Embryonic facial prominence (tissue), 1 donor: ENCODE results near the gene SKA3.

Experiments
- DNase-seq: peaks from one replicate; pipeline ENCODE4 v3.0.0-alpha.2; 2016; ENCODE audit errors: extremely low spot score

Gene SKA3

DNA sequence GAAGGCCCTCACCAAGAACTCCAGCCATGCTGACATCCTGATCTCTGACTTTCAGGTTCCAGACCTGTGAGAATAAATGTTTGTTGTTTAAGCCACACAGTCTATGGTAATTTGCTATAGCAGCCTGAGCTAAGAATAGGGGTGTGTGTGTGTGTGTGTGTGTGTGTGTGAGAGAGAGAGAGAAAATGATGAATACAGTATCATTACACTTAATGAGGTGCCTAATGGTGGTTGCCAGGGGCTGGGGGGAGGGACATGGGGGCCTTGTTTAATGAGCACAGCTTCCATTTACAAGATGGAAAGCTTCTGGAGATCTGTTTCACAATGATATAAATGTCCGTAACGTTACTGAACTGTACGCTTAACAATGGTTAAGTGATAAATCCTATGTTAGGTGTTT is 61.1 kb downstream of the SKA3 start:
- no peak for DNase-seq

- DNase-seq, result no peak
These were observed 64.8 kb downstream of the SKA3 start for GRCh38 chr13:21111546-21111945.

DNA sequence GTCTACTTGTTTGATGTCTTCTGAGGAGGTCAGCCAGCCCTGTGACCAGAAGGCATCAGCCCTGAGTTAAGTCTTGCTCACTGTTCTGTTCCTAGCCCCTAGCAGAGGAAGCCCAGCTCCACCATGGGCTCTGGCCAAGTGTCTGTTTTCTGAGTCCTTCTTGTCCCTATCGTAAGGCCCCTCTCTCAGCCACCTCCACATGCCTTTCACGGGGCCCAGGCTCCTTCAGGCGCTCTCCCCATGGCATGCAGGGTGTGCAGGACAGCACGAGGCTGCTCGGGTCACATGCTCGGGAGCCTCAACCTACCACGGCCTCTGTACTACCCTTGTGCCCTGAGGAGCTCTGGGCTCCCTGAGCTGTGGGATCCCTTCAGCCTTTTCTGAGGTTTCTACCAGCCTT is 67.2 kb downstream of the SKA3 start:
- DNase-seq, result no peak

DNA sequence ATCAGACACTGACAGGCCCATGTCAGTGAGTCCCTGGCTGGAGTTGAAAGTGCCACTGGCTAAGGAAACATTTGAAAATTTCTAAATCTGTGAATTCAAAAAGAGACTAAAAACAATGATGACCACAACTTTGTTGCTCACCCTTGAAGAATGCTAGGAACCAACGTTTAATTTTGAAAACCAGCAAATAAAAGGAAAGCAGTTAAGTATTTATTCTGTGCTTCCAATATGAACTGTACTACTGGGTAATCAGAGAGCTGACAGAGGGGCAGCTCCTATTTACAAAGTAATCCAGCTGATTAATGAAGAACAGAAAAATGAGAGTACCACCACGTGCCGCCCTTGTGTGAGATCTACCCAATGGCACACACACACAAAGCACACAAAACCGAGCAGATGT is 70.3 kb downstream of the SKA3 start:
- DNase-seq, result no peak

DNA sequence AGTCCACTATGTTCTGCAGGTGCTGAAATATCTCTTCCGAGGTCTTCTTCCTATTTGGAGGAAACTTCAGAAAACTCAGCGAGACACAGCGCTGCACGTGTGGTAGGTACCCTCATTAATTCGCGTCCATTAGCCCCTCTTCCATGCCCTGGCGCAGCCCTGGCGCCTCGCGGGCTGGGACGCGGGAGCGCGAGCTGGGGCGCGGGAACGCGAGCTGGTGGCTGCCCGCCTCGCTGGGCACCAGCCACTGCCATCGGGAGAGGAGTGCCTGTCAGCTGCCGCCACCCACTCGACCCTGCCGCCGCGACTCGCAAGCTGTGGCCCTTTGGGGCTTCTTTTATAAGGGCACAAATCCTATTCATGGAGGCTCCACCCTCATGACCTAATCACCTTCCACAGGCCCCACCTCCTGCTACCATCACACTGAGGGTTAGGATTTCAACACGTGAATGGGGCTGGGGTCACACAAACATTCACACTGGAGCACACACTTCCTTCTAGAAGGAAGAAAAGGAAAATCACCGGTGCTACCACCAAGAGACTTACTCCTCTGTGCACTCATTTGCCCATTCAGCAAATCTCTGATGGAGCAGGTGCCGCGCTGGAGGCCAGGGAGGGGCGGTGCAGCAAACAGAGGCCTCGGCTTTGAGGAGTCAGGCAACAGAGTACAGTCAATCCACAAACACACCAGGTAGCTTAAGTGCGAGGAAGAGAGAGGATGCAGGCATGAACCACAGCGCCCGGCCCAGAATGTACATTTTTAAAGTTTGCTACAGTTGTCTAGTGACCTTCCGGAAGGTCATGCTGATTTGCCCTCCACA is 71.9 kb downstream of the SKA3 start:
- no peak for DNase-seq
